ENCODE results near the gene SLC15A1.

DNA sequence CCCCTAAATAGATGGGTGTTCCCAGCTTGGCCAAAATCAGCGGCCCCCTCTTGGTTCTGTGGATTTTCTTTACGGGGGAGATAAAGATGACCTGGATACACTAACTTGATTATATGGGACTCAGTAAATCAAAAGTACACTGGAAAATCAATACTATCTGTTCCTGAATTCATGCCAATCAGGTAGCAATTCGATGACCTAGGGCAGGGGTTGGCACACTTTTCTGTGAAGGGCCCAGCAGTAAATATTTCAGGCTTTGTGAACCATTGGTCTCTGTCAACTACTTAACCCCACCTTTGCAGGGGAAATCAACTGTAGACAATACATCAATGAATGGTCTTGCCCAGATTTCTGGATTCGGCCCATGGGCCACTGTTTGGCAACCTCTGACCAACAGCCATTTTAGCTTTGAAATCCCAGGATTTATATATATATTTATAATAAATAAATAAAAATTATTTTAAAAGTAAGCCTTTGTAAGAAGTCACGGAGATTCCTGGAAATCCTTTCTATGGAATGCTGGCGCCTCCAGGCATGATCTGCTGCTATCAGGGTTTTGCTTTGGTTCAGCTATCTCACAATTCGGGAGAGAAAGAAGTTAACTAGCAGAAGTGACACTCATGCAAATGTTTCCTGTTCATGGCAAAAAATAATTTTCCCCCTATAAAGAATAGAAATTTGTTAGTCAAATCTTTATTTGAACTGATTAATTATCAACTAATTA lies 32.8 kb downstream of the SLC15A1 start:
- TF ChIP-seq, protein P1, sequence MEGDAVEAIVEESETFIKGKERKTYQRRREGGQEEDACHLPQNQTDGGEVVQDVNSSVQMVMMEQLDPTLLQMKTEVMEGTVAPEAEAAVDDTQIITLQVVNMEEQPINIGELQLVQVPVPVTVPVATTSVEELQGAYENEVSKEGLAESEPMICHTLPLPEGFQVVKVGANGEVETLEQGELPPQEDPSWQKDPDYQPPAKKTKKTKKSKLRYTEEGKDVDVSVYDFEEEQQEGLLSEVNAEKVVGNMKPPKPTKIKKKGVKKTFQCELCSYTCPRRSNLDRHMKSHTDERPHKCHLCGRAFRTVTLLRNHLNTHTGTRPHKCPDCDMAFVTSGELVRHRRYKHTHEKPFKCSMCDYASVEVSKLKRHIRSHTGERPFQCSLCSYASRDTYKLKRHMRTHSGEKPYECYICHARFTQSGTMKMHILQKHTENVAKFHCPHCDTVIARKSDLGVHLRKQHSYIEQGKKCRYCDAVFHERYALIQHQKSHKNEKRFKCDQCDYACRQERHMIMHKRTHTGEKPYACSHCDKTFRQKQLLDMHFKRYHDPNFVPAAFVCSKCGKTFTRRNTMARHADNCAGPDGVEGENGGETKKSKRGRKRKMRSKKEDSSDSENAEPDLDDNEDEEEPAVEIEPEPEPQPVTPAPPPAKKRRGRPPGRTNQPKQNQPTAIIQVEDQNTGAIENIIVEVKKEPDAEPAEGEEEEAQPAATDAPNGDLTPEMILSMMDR (conservative IDR thresholded peaks at IDR 0.05): no peak
- no peak for TF ChIP-seq ZFX (IDR thresholded peaks at IDR 0.05)
